Neural cell (in vitro differentiated cells): Measurements from ENCODE around the gene LMOD1. TPM values are rescaled to one million over a fixed set of nuclear protein-coding genes. Genes with fewer than 3 reads are reported as not detected.

ENCODE experiments used
- H2AFZ ChIP-seq: fragments of 200-600, 300-800 bp; sonication (generic), shearing (Covaris generic); 2 replicates; pipeline ENCODE4 v1.6.0; 2014; ENCODE audit warnings: low read depth, mild to moderate bottlenecking, antibody characterized with exemption, low read length, moderate library complexity
- H3F3A ChIP-seq: fragments of 200-600 bp; shearing (Covaris generic); 2 replicates; pipeline ENCODE4 v1.6.1; 2016; ENCODE audit warnings: mild to moderate bottlenecking, moderate library complexity, mixed read lengths, antibody characterized with exemption, low read length; ENCODE audit not compliant: insufficient read depth, poor library complexity, severe bottlenecking
- H3K27ac ChIP-seq: fragments of 200-600, 300-800 bp; sonication (generic), shearing (Covaris generic); 2 replicates; pipeline ENCODE4 v1.5.1; 2014; ENCODE audit warnings: mild to moderate bottlenecking, low read length, moderate library complexity
- H3K27me3 ChIP-seq: fragments of 300-800, 200-600 bp; sonication (generic), shearing (Covaris generic); 2 replicates; pipeline ENCODE4 v1.6.0; 2014; ENCODE audit warnings: mild to moderate bottlenecking, low read depth, low read length, moderate library complexity; ENCODE audit not compliant: insufficient read depth
- H3K36me3 ChIP-seq: fragments of 300-800, 200-600 bp; sonication (generic), shearing (Covaris generic); 2 replicates; pipeline ENCODE4 v1.5.1; 2014; ENCODE audit warnings: mild to moderate bottlenecking, antibody characterized with exemption, low read length, moderate library complexity; ENCODE audit not compliant: insufficient read depth
- H3K4me2 ChIP-seq: fragments of 300-800, 200-600 bp; sonication (generic), shearing (Covaris generic); 2 replicates; pipeline ENCODE4 v1.6.0; 2014; ENCODE audit warnings: mild to moderate bottlenecking, low read length
- H3K4me3 ChIP-seq: fragments of 300-800, 200-600 bp; sonication (generic), shearing (Covaris generic); 2 replicates; pipeline ENCODE4 v1.5.1; 2014; ENCODE audit warnings: mild to moderate bottlenecking, low read length, moderate library complexity
- H3K79me2 ChIP-seq: fragments of 200-600 bp; shearing (Covaris generic); replicated peaks from 2 replicates; pipeline ENCODE4 v1.6.0; 2014; ENCODE audit warnings: mild to moderate bottlenecking, low read length, moderate library complexity; ENCODE audit not compliant: insufficient read depth
- H3K9ac ChIP-seq: fragments of 300-800, 200-600 bp; sonication (generic), shearing (Covaris generic); 2 replicates; pipeline ENCODE4 v1.6.1; 2016; ENCODE audit warnings: mild to moderate bottlenecking, low read length, mixed read lengths
- H3K9me2 ChIP-seq: fragments of 200-600 bp; shearing (Covaris generic); 2 replicates; pipeline ENCODE4 v1.6.1; 2016; ENCODE audit warnings: mild to moderate bottlenecking, low read length, mixed read lengths; ENCODE audit not compliant: insufficient read depth
- H3K9me3 ChIP-seq: fragments of 200-600, 300-800 bp; sonication (generic), shearing (Covaris generic); 2 replicates; pipeline ENCODE4 v1.6.1; 2016; ENCODE audit warnings: mild to moderate bottlenecking, mixed run types, low read length, moderate library complexity, mixed read lengths
- H4K20me1 ChIP-seq: fragments of 200-600 bp; shearing (Covaris generic); 2 replicates; pipeline ENCODE4 v1.6.1; 2016; ENCODE audit warnings: mild to moderate bottlenecking, mixed run types; ENCODE audit not compliant: insufficient read depth
- CTCF ChIP-seq: fragments of 450-650 bp; IDR thresholded peaks from 2 replicates; pipeline ENCODE4 v1.5.1; 2014; ENCODE audit warnings: antibody characterized with exemption, mild to moderate bottlenecking, moderate library complexity; ENCODE audit not compliant: poor library complexity, severe bottlenecking
- EP300 ChIP-seq: fragments of 450-650 bp; conservative IDR thresholded peaks from 2 replicates; pipeline ENCODE4 v1.6.1; 2014; ENCODE audit warnings: antibody characterized with exemption, mild to moderate bottlenecking, moderate library complexity; ENCODE audit not compliant: poor library complexity, severe bottlenecking
- EZH2 ChIP-seq: fragments of 200-600, 300-800 bp; shearing (Covaris generic), sonication (generic); IDR thresholded peaks from 2 replicates; pipeline ENCODE4 v1.6.1; 2014; ENCODE audit warnings: antibody characterized with exemption, low read length, borderline replicate concordance, mild to moderate bottlenecking; ENCODE audit not compliant: insufficient read depth, poor library complexity, severe bottlenecking
- MXI1 ChIP-seq: fragments of 450-650 bp; conservative IDR thresholded peaks from 2 replicates; pipeline ENCODE4 v1.6.1; 2014; ENCODE audit warnings: antibody characterized with exemption, mild to moderate bottlenecking; ENCODE audit not compliant: poor library complexity, severe bottlenecking
- POLR2AphosphoS5 ChIP-seq: IDR thresholded peaks from 2 replicates; pipeline ENCODE4 v1.6.1; 2012
- RAD21 ChIP-seq: fragments of 450-650 bp; conservative IDR thresholded peaks from 2 replicates; pipeline ENCODE4 v1.6.1; 2014; ENCODE audit warnings: antibody characterized with exemption, mild to moderate bottlenecking, moderate library complexity
- REST ChIP-seq: IDR thresholded peaks from 2 replicates; pipeline ENCODE4 v1.6.1; 2012; ENCODE audit warnings: borderline replicate concordance
- SMC3 ChIP-seq: fragments of 450-650 bp; conservative IDR thresholded peaks from 2 replicates; pipeline ENCODE4 v1.6.1; 2014; ENCODE audit warnings: antibody characterized with exemption, mild to moderate bottlenecking, moderate library complexity; ENCODE audit not compliant: poor library complexity
- TAF1 ChIP-seq: IDR thresholded peaks from 2 replicates; pipeline ENCODE4 v1.6.1; 2012; ENCODE audit warnings: low read depth
- polyA plus RNA-seq: library from polyadenylated mRNA; depleted of rRNA; stranded (reverse); fragments of >200 nt; gene quantifications from 2 replicates; pipeline ENCODE4 v1.2.3, GENCODE V29; 2014

The LMOD1 gene
- polyA plus RNA-seq, 1 donor from 2014 or later, result not detected

- H3F3A ChIP-seq, result no peaks in the 10 kb centered on the region
- no peaks in the 10 kb centered on the region for H3K9me3 ChIP-seq
- no peaks in the 10 kb centered on the region for H3K79me2 ChIP-seq
- no peaks in the 10 kb centered on the region for H3K36me3 ChIP-seq
- no peak overlapping the region for H3K27ac ChIP-seq
- peaks cover 32% of the 10 kb centered on the region for H3K27me3 ChIP-seq
- no peaks in the 10 kb centered on the region for H4K20me1 ChIP-seq
- H2AFZ ChIP-seq, result no peak overlapping the region
- TF ChIP-seq MXI1, result no peak
- TF ChIP-seq TAF1, result no peak
- no peak for TF ChIP-seq EP300
- no peak for TF ChIP-seq REST
- TF ChIP-seq EZH2, result no peak
- TF ChIP-seq SMC3, result no peak
- TF ChIP-seq RAD21, result no peak
- no peak for TF ChIP-seq POLR2AphosphoS5
- TF ChIP-seq CTCF, result no peak
- no peaks in the 10 kb centered on the region for H3K9me2 ChIP-seq
- no peak overlapping the region for H3K4me3 ChIP-seq
- H3K9ac ChIP-seq, result no peak overlapping the region
- H3K4me2 ChIP-seq, result no peak overlapping the region
These were observed 1.2 kb downstream of the LMOD1 start for GRCh38 chr1:201945157-201945556.

- H3K27me3 ChIP-seq, result peaks cover 32% of the 10 kb centered on the region
- no peaks in the 10 kb centered on the region for H4K20me1 ChIP-seq
- H3K9me2 ChIP-seq, result no peaks in the 10 kb centered on the region
- H3K9ac ChIP-seq, result no peak overlapping the region
- no peak overlapping the region for H3K4me3 ChIP-seq
- H3K4me2 ChIP-seq, result no peak overlapping the region
- H2AFZ ChIP-seq, result no peak overlapping the region
- H3K27ac ChIP-seq, result no peak overlapping the region
- H3F3A ChIP-seq, result no peaks in the 10 kb centered on the region
- H3K36me3 ChIP-seq, result no peaks in the 10 kb centered on the region
- no peaks in the 10 kb centered on the region for H3K79me2 ChIP-seq
- TF ChIP-seq REST (no peak), MXI1 (no peak), RAD21 (no peak), TAF1 (no peak), CTCF (no peak), EP300 (no peak), SMC3 (no peak), EZH2 (no peak), POLR2AphosphoS5 (no peak)
- no peaks in the 10 kb centered on the region for H3K9me3 ChIP-seq
These were observed 1.7 kb downstream of the LMOD1 start for GRCh38 chr1:201944639-201945038.
